ENCODE measurements around the gene GIGYF2. TPM values are rescaled to one million over a fixed set of nuclear protein-coding genes. Genes with fewer than 3 reads are reported as not detected.

Gene GIGYF2
- polyA plus RNA-seq, 1 experiment, result 34.6 TPM

DNA sequence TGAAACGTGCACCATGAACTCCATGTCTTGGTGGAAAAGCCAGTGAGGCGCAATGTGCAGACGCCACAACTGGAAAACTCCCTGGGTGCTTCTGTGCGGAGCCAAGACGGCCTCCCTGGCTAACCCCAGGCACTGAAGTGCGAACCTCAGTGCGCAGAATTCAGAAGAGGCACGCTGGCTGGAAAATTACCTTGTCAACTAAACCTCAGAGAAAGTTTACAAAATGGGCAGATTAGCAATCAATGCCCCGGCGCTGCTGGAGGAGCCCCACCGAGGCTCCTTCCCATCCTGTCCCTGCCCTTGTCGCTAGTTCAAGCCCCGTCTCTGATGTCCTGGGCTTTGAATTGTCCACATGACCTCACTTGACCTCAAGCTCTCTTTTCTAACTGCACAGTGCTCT lies 195.1 kb downstream of the GIGYF2 start:
- TF ChIP-seq, protein P1, sequence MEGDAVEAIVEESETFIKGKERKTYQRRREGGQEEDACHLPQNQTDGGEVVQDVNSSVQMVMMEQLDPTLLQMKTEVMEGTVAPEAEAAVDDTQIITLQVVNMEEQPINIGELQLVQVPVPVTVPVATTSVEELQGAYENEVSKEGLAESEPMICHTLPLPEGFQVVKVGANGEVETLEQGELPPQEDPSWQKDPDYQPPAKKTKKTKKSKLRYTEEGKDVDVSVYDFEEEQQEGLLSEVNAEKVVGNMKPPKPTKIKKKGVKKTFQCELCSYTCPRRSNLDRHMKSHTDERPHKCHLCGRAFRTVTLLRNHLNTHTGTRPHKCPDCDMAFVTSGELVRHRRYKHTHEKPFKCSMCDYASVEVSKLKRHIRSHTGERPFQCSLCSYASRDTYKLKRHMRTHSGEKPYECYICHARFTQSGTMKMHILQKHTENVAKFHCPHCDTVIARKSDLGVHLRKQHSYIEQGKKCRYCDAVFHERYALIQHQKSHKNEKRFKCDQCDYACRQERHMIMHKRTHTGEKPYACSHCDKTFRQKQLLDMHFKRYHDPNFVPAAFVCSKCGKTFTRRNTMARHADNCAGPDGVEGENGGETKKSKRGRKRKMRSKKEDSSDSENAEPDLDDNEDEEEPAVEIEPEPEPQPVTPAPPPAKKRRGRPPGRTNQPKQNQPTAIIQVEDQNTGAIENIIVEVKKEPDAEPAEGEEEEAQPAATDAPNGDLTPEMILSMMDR (IDR thresholded peaks at IDR 0.05; ENCODE audit: low read depth, low read length), result no peak
- POLR2A ChIA-PET, result no interaction called here
- Histone ChIP-seq H3K27me3 (ENCODE audit: control insufficient read depth, insufficient read depth, low read length) (peaks cover 2% of the 10 kb centered on the region), H3K9me3 (ENCODE audit: control insufficient read depth, insufficient read depth, low read length) (no peaks in the 10 kb centered on the region; the same call in 1 of the 2 replicates), H3K27ac (ENCODE audit: low read depth, low read length) (no peak overlapping the region), H3K4me3 (ENCODE audit: low read depth, low read length) (no peak overlapping the region)
- no peak for DNase-seq (ENCODE audit: low read depth, low spot score)
- CTCF ChIA-PET, result no interaction called here

DNA sequence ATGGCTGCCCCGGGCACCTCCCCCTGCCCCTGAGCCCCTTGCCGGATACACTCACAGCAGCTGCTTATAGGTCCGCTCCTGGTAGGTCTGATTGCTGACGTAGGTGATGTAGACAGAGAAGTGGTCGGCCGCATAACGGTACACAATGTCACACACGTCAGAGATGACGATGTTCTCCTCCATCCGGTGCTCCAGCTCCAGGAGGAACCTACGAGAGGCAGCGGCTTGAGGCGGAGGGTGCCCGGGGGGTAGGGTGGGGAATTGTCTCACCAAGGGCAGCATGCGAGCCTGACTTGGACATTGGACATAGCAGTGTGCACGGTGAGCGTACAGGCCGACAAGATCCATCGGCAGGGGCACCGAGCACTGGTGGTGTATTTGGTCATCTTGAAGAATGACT lies 195.7 kb downstream of the GIGYF2 start:
- Histone ChIP-seq H3K27me3 (ENCODE audit: control insufficient read depth, insufficient read depth, low read length) (peaks cover 2% of the 10 kb centered on the region), H3K4me3 (ENCODE audit: low read depth, low read length) (no peak overlapping the region), H3K9me3 (ENCODE audit: control insufficient read depth, insufficient read depth, low read length) (no peaks in the 10 kb centered on the region; the same call in 1 of the 2 replicates), H3K27ac (ENCODE audit: low read depth, low read length) (no peak overlapping the region)
- TF ChIP-seq, protein P1 (IDR thresholded peaks at IDR 0.05; ENCODE audit: low read depth, low read length), result no peak
- ChIA-PET POLR2A (no interaction called here), CTCF (no interaction called here)
- no peak for DNase-seq (ENCODE audit: low read depth, low spot score)

DNA sequence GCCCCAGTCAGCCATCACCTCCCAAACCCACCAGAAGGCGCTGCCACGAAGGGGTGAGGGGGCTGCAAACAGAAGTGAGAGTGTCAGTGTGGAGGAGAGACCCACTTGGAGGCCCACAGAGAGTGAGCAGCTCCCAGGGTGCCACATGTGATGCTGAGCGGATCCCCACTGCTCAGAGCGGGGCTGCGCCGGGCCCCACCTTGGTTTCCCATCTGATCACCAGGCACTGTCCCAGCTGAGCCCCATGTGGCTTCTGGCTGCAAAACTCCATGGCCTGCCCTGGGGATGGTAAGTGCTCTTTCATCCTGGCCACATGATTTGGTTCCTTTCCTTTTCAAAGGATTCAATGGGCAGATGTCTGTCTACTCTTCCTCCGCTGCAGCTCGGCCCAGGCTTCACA lies 196.7 kb downstream of the GIGYF2 start:
- no peaks in the 10 kb centered on the region; the same call in 1 of the 2 replicates for H3K9me3 ChIP-seq (ENCODE audit: control insufficient read depth, insufficient read depth, low read length)
- H3K27me3 ChIP-seq (ENCODE audit: control insufficient read depth, insufficient read depth, low read length), result peaks cover 2% of the 10 kb centered on the region
- DNase-seq (ENCODE audit: low read depth, low spot score), result no peak
- ChIA-PET CTCF (no interaction called here), POLR2A (no interaction called here)
- H3K4me3 ChIP-seq (ENCODE audit: low read depth, low read length), result no peak overlapping the region
- H3K27ac ChIP-seq (ENCODE audit: low read depth, low read length), result no peak overlapping the region
- TF ChIP-seq, protein P1 (IDR thresholded peaks at IDR 0.05; ENCODE audit: low read depth, low read length), result no peak

DNA sequence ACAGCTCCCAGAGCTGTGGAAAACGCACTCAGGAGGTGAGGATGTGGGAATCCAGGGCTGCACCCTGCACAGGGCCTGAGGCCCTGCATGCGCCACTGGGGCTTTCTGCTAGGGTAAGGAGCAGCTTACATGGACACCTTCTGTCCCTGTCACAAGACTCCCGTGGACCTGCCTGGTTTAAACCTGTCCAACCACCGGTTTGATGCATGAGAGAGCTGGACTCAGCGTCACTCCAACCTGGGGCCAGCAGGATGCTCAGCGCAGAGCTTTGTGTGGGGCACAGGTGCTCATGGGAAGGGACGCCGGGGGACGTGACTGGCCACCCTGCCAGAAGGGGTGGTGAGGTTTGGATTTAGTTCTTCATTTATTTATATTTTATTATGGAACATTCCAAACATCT lies 197.1 kb downstream of the GIGYF2 start:
- DNase-seq (ENCODE audit: low read depth, low spot score), result no peak
- Histone ChIP-seq H3K4me3 (ENCODE audit: low read depth, low read length) (no peak overlapping the region), H3K9me3 (ENCODE audit: control insufficient read depth, insufficient read depth, low read length) (no peaks in the 10 kb centered on the region; the same call in 1 of the 2 replicates), H3K27ac (ENCODE audit: low read depth, low read length) (no peak overlapping the region), H3K27me3 (ENCODE audit: control insufficient read depth, insufficient read depth, low read length) (peaks cover 2% of the 10 kb centered on the region)
- TF ChIP-seq, protein P1 (IDR thresholded peaks at IDR 0.05; ENCODE audit: low read depth, low read length), result no peak
- ChIA-PET POLR2A (no interaction called here), CTCF (no interaction called here)

DNA sequence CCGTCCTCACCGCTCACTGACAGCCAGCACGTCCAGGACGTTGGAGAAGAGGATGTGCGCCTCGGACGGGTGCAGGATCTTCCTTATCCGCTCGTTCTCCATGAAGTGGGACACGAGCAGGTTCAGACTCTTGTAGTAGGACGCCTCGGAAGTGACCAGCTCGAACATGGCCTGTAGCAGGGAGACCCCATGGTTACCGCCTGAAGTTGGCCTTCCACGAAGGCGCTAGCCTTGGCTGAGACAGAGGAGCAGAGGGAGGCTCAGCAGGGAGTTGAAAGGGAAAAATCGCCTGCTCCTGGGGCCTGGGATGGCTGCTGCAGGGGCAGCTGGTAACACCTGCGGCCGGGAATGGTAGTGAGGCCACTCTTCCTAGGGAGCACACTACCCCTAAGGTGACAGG lies 197.6 kb downstream of the GIGYF2 start:
- TF ChIP-seq, protein P1 (IDR thresholded peaks at IDR 0.05; ENCODE audit: low read depth, low read length), result no peak
- ChIA-PET POLR2A (no interaction called here), CTCF (no interaction called here)
- Histone ChIP-seq H3K4me3 (ENCODE audit: low read depth, low read length) (no peak overlapping the region), H3K27me3 (ENCODE audit: control insufficient read depth, insufficient read depth, low read length) (peaks cover 2% of the 10 kb centered on the region), H3K27ac (ENCODE audit: low read depth, low read length) (no peak overlapping the region), H3K9me3 (ENCODE audit: control insufficient read depth, insufficient read depth, low read length) (no peaks in the 10 kb centered on the region; the same call in 1 of the 2 replicates)
- DNase-seq (ENCODE audit: low read depth, low spot score), result no peak

Data from AG04450 (cell line).